A673 (cell line): ENCODE measurements around the gene IQSEC2. TPM values are rescaled to one million over a fixed set of nuclear protein-coding genes. Genes with fewer than 3 reads are reported as not detected.

Source experiments
- BruUV-seq: library from RNA; stranded (reverse); fragments of 400-500 nt; replicated peaks from 2 replicates; lab custom pipeline; 2021; lab: Mats Ljungman, UMichigan
- CTCF ChIA-PET: fragments of 300-600 bp; sonication (Branson Sonifier 250); formaldehyde crosslinking; loops from one replicate; lab custom pipeline; 2022; ENCODE audit warnings: antibody characterized with exemption; lab: Charles Lee
- POLR2A ChIA-PET: fragments of 300-600 bp; sonication (Branson Sonifier 250); formaldehyde crosslinking; loops from one replicate; lab custom pipeline; 2022; ENCODE audit warnings: antibody characterized with exemption; ENCODE audit not compliant: low non-redundant PET; lab: Charles Lee
- DNase-seq: peaks from one replicate; pipeline ENCODE4 v3.0.0-alpha.2; 2015; ENCODE audit warnings: low spot score
- H3K27ac ChIP-seq: fragments of 200-600 bp; sonication (generic); 2 replicates; pipeline ENCODE4 v1.5.1; 2016; ENCODE audit warnings: mixed run types, low read depth, mild to moderate bottlenecking, mixed read lengths, antibody characterized with exemption, low read length; ENCODE audit not compliant: poor library complexity, severe bottlenecking
- H3K27me3 ChIP-seq: fragments of 200-600 bp; sonication (generic); replicated peaks from 2 replicates; pipeline ENCODE4 v1.6.1; 2017; ENCODE audit warnings: mixed run types, low read depth, mild to moderate bottlenecking, mixed read lengths, antibody characterized with exemption, low read length; ENCODE audit not compliant: insufficient read depth, poor library complexity
- H3K36me3 ChIP-seq: fragments of 200-600 bp; sonication (generic); 2 replicates; pipeline ENCODE4 v1.6.1; 2016; ENCODE audit warnings: mixed run types, mild to moderate bottlenecking, mixed read lengths, antibody characterized with exemption, low read length; ENCODE audit not compliant: insufficient read depth, poor library complexity, severe bottlenecking
- H3K4me1 ChIP-seq: fragments of 200-600 bp; sonication (generic); 2 replicates; pipeline ENCODE4 v1.6.1; 2017; ENCODE audit warnings: mixed run types, mild to moderate bottlenecking, mixed read lengths, antibody characterized with exemption, low read length; ENCODE audit not compliant: insufficient read depth, poor library complexity, severe bottlenecking
- H3K4me3 ChIP-seq: fragments of 200-600 bp; sonication (generic); 2 replicates; pipeline ENCODE4 v1.5.1; 2016; ENCODE audit warnings: low read depth, mixed run types, mild to moderate bottlenecking, mixed read lengths, low read length; ENCODE audit not compliant: poor library complexity, severe bottlenecking
- H3K9me3 ChIP-seq: fragments of 200-600 bp; sonication (generic); 2 replicates; pipeline ENCODE4 v1.6.1; 2016; ENCODE audit warnings: mixed run types, low read depth, mild to moderate bottlenecking, mixed read lengths, antibody characterized with exemption, low read length; ENCODE audit not compliant: poor library complexity, severe bottlenecking
- EZH2 ChIP-seq: fragments of 200-600 bp; sonication (generic); IDR thresholded peaks from 2 replicates; pipeline ENCODE4 v1.6.1; 2017; ENCODE audit warnings: borderline replicate concordance, low read depth, mild to moderate bottlenecking, mixed read lengths, antibody characterized with exemption, low read length; ENCODE audit not compliant: poor library complexity, severe bottlenecking
- intact Hi-C: fragments of 100-400 bp; cut with micrococcal nuclease; formaldehyde crosslinking; loops from one replicate; pipeline ENCODE4 v1.10.0; 2022; ENCODE audit not compliant: unreplicated experiment
- total RNA-seq: library from RNA; stranded (reverse); gene quantifications from 2 replicates; pipeline ENCODE4 v1.2.3, GENCODE V29; 2021
- TF ChIP-seq, protein P1 (sequence below): fragments of 300-800, 200-600 bp; sonication (generic); conservative IDR thresholded peaks from 2 replicates; pipeline ENCODE4 v1.5.1; 2017; ENCODE audit warnings: low read depth, mild to moderate bottlenecking, antibody characterized with exemption, low read length, moderate library complexity, mixed read lengths

IQSEC2 gene
- total RNA-seq, 1 experiment from 2014 or later, result 8.1 TPM

DNA sequence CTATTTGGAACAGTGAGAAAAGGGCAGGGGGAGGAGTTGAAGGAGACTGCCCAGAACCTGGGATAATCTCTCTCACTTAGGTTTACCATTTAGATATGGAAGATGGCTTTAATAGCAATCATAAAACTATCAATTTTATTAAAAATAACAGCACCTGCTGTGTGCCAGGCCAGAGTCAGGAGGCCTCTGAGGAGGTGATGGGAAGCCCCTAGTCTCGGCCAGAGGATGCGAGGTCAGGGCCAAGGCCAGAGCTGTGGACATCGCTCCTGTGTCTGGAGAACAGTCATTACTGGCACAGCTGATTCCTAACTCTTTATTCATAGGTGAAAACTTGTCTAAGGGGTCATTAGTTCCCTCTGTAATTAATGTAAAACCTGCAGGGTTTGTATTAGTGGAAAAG is 4.2 kb upstream of the IQSEC2 start:
- no peaks in the 10 kb centered on the region for H3K9me3 ChIP-seq
- no peak overlapping the region for H3K4me3 ChIP-seq
- peaks cover 44% of the 10 kb centered on the region for H3K4me1 ChIP-seq
- H3K27me3 ChIP-seq, result no peaks in the 10 kb centered on the region
- CTCF ChIA-PET, result interaction anchor here (0.6 kb wide), 2 partner anchors 28 to 57 kb away, joined by 3 to 4 read pairs; no protein-coding TSS in a partner anchor
- TF ChIP-seq, protein P1, sequence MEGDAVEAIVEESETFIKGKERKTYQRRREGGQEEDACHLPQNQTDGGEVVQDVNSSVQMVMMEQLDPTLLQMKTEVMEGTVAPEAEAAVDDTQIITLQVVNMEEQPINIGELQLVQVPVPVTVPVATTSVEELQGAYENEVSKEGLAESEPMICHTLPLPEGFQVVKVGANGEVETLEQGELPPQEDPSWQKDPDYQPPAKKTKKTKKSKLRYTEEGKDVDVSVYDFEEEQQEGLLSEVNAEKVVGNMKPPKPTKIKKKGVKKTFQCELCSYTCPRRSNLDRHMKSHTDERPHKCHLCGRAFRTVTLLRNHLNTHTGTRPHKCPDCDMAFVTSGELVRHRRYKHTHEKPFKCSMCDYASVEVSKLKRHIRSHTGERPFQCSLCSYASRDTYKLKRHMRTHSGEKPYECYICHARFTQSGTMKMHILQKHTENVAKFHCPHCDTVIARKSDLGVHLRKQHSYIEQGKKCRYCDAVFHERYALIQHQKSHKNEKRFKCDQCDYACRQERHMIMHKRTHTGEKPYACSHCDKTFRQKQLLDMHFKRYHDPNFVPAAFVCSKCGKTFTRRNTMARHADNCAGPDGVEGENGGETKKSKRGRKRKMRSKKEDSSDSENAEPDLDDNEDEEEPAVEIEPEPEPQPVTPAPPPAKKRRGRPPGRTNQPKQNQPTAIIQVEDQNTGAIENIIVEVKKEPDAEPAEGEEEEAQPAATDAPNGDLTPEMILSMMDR, result no peak
- TF ChIP-seq EZH2, result no peak
- H3K36me3 ChIP-seq, result no peaks in the 10 kb centered on the region
- DNase-seq, result no peak
- POLR2A ChIA-PET, result no interaction called here
- intact Hi-C loops, result no loop called here
- no TSS peak for BruUV-seq
- H3K27ac ChIP-seq, result no peak overlapping the region

DNA sequence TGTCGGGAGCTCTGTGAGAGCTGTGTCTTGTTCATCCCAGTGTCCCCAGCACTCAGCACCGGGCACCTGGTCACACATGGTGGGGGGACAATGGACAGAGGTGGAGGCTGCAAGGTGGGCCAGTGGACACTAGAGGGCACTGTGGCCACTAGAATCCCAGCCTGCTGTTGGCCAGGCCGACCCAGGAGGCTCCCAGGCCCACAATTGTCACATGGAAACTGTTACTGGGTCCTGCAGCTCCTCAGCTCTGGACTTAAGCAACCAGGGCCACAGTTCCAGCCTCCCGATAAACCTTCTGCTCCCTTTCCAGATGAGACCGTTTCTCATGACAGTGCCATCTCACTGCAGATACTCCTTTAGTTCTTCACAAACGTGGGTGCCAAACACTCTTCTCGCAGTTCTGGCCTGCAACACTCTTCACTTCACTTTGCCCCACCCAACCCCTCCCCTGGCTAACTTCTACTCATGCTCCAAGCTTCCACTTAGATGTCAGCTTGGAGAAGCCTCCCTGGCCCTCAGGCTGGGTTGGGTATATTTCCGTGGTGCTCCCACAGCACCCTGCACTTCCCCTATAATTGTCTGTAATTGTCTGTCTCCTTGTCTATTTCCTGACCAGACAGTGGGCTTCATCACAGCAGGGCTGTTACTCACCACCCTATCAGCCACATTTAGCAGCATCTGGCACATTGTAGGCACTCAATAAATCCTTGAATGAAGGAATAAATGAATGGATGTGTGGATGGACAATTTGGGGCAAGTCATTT is 3.5 kb upstream of the IQSEC2 start:
- BruUV-seq, result no TSS peak
- Histone ChIP-seq H3K4me1 (peaks cover 49% of the 10 kb centered on the region), H3K36me3 (no peaks in the 10 kb centered on the region), H3K4me3 (no peak overlapping the region), H3K9me3 (no peaks in the 10 kb centered on the region), H3K27ac (no peak overlapping the region), H3K27me3 (no peaks in the 10 kb centered on the region)
- CTCF ChIA-PET, result interaction anchor here (0.6 to 1.4 kb wide), 3 partner anchors 9 to 28 kb away, joined by 4 to 6 read pairs (median 4); no protein-coding TSS in a partner anchor
- DNase-seq, result peak; percentile 72
- TF ChIP-seq, protein P1, result peak; percentile 91
- no peak for TF ChIP-seq EZH2
- POLR2A ChIA-PET, result no interaction called here
- intact Hi-C loops, result no loop called here

DNA sequence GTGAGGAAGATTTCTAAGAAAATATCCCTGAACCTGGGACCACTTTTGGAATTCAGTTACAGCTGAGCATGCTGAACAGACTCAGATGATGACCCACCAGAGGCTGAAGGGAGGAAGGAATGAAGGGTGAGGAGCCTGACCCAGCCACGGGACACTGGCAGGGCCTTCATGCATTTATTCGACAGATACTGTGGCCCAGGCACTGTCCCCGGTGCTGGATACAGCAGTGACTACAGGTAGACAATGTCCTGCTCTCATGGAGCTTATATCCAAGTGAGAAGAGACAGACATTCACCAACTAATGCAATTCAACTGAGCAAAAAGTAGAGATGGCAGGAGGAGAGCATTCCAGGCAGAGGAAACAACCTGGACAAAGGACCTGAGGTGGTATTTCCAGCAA is 2.2 kb upstream of the IQSEC2 start:
- Histone ChIP-seq H3K27ac (no peak overlapping the region), H3K4me1 (peaks cover 54% of the 10 kb centered on the region), H3K9me3 (no peaks in the 10 kb centered on the region), H3K36me3 (no peaks in the 10 kb centered on the region), H3K4me3 (no peak overlapping the region), H3K27me3 (no peaks in the 10 kb centered on the region)
- no peak for DNase-seq
- no TSS peak for BruUV-seq
- intact Hi-C loops, result no loop called here
- no peak for TF ChIP-seq EZH2
- TF ChIP-seq, protein P1, result no peak
- ChIA-PET POLR2A (no interaction called here), CTCF (interaction anchor here (1.0 to 1.4 kb wide), 2 partner anchors 10 to 29 kb away, joined by 4 to 6 read pairs; no protein-coding TSS in a partner anchor)
